Limb (tissue), 2 donors: ENCODE results near the gene LACTB.

ENCODE experiments used
- DNase-seq, 2 donors: peaks; one replicate each; pipeline ENCODE4 v3.0.0-alpha.2; 2016; ENCODE audit errors: extremely low spot score in 2 of 2

Gene LACTB, protein sequence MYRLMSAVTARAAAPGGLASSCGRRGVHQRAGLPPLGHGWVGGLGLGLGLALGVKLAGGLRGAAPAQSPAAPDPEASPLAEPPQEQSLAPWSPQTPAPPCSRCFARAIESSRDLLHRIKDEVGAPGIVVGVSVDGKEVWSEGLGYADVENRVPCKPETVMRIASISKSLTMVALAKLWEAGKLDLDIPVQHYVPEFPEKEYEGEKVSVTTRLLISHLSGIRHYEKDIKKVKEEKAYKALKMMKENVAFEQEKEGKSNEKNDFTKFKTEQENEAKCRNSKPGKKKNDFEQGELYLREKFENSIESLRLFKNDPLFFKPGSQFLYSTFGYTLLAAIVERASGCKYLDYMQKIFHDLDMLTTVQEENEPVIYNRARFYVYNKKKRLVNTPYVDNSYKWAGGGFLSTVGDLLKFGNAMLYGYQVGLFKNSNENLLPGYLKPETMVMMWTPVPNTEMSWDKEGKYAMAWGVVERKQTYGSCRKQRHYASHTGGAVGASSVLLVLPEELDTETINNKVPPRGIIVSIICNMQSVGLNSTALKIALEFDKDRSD

DNA sequence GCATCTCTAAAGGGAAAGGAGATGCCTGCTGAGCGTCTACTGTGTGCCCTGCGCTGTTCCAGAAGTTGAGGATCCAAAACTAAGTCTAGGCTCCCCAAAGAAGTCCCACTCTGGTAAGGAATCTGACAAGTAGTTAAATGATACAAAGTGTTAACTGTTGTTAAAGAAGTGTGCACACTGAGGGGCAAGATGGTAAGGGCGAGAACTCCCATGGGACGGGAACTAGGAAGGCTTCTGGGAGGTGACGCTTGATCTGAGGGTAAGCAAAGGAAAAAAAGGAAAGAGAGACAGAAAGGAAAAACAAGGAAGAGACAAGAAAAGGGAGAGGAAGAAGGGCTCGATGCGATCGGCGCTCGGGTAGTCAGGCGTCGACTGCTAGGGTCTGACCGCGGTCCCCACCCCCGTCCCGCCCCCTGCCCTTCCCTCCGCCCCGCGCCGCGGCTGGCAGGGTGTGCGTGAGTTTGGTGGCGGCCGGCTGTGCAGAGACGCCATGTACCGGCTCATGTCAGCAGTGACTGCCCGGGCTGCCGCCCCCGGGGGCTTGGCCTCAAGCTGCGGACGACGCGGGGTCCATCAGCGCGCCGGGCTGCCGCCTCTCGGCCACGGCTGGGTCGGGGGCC lies at the start of gene LACTB:
Gene LACTB (plus strand): TSS at position 480 of the 620 bp plus-strand sequence. CDS start 11 bp downstream, at position 491.
- peak; percentile 91 to 92 for DNase-seq

DNA sequence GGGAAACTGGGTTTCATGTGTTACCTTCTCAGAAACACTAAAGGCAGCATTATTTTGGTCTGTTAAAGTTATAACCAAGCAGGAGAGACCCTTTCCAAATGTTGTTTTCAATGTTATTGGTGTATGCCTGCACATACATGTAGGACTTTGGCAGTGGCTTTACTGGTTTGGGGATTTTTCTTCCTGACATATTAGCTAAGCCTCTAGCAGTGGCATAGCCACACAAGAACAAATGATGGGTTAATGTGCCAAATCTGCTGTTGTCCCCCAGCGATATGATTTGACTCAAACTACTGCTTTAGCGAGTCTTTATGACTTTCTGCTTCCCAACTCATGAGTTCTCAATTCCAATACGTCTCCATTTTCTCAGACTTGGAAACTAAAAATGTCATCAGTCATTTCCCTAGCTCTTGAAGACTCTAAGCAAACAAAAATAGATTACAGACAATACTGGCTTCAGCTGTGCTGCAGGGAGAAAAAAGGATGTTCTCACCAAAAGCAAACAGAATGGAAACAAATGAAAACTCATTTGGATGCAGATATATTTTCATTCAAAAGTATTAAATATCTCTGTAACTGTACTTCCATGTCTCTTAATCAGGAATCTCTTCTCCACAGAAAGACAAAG lies 49.5 kb upstream of the LACTB start:
- no peak for DNase-seq

DNA sequence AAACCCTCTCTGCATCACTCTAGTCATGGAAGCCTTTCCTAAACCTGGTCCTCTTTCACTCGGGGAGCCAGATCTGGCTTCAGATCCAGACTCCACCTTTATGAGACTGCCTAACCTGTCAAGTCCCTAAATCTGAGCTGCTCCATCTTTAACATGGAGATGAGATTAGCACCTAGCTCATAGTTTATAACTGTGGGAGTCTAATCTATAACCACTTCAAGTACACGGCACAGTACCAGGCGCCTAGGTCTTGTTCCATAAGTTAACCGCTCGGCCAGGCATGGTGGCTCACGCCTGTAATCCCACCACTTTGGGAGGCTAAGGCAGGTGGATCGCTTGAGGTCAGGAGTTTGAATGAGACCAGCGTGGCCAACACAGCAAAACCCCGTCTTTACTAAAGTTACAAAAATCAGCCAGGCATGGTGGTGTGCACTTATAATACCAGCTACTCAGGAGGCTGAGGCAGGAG lies 48.8 kb upstream of the LACTB start:
- no peak for DNase-seq

DNA sequence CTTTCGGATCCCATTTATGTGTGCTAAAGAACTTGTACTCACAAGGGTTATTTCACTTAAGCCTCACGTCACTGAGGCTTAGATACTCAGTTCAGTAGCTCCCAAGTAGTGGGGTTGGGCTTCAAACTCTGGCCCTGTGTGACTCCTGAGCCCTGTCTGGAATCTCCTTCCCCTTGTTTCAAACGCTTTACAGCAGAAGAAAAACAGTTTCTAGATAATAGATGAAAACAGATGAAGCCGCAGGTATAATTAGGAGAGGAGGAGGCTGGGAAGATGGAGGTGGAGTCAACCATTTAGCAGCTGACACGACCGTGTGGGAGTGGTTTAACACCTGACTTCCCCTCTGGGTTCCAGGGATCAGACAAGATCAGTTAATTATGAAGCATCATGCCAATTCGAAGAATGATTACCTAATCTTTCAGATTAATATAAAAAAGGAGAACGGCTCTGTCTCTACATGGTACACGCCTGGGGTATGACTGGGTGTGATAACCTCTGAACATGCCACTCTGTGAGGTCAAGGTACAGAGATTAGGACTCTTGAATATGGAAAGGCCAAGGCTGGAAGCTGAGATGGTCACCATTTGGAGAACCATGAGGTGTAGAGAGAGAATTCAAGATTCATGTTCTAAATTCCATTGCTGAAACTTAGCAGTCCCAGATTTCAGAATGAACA lies 48.0 kb upstream of the LACTB start:
- no peak for DNase-seq

DNA sequence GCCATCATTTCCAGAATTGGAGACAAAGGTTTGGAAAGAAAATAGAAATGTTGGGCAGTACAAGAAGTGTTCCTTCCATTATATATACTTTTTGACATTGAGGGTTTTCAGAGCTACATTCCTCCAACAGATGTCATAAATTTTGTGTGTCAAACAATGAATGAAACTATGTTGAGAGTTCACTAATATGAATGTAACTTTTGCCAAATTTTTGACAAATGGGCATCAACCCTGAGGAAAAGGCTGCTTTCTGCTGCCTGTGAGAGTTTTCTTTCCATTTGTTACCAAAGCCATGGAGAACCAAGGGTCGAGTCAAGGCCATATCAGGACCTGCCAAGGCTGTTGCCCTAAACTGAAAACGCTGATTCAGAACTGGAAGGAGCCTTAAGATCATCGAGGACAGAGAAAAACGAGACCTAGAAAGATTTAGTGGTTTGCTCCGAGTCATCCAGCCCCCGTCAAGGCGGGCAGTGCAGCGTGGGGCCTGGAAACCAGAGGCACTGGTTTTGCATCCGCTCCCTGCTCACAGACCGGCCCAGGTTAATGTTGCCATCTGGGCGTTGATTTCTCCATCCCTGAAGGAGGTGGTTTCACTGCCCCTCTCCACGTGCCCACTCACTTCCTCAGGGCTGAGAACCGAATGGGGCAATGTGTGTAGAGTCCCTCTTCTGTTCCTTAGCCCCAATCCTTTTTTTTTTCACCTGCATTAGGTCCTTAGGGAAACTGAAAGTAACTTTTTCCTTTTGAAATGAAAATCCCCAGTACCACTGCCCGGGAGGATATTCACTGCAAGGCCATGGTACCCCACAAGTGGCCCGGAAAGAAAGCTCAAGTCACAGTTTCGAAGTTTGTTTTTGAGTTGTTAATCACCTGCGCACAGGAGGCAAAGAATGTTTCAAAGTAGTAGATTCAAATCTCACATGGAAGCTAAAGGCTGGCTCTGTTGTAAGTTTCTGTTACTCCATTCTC lies 46.4 kb upstream of the LACTB start:
- DNase-seq = no peak

DNA sequence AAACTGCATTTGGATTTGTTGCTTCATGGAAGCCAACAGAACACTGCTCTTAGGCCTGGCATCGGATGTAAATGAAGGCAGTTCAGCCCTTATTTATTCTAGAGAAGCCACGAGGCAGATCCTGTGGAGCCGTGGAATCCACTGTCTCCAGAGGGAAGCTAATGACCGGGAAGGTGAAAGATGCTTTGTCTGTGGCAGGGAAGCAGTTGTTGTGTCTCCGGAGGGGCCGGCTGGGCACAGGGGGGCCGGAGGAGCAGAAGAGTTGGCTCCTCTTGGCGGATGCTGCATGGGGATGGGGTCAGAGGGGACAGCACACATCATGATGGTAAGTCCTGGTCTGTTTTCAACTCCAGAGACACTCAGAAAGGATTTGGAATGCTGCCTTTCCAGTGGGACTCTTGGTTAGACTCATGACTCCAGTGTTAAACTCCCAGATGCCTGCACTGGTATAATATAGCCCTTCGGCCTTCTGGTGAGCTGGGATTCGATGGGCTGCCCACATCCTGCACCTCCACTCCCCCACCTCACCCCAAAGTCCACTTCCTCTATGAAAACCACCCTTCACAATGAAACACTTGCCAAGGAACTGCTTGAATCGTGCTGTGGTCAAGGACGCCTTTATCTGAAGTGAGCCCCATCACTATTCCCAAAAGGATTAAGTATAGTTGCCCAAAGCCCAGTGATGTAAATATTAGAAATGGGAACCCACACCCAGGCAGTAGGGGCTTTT lies 45.5 kb upstream of the LACTB start:
- DNase-seq = no peak

DNA sequence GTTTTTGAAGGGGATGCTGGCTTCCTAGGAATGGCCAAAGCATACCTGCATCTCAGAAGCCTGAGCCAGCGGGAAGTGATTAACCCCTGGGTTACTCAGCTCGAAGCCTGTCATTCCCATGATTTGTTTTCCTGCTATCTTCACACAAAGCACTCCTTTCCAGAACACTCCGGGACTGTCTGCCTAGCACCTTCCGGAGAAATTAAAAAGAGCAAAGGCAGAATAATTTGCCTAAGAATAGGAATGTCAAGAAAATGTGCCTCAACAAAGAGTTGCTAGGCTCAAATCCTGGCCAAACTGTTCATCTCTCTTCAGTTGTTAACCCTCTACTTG lies 45.0 kb upstream of the LACTB start:
- no peak for DNase-seq

DNA sequence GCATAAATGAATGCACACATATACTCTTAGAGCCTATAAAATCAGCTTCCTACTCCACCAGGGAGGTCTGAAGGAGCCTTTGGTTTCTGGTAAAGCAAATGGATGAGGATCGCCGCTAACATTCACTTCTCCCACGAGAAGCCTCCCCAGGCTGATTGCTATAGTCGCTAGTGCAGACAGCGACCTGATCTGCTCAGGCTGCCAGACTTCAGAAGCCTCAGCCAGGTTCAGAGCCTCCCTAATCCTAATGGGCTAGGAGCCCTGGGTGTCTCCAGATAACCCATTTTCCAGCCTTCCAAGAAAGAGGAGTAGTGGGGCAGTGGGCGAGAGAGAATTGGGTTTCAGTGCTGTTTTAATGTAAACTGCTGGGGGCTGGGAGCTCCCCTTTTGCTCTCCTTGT lies 43.7 kb upstream of the LACTB start:
- DNase-seq = no peak

DNA sequence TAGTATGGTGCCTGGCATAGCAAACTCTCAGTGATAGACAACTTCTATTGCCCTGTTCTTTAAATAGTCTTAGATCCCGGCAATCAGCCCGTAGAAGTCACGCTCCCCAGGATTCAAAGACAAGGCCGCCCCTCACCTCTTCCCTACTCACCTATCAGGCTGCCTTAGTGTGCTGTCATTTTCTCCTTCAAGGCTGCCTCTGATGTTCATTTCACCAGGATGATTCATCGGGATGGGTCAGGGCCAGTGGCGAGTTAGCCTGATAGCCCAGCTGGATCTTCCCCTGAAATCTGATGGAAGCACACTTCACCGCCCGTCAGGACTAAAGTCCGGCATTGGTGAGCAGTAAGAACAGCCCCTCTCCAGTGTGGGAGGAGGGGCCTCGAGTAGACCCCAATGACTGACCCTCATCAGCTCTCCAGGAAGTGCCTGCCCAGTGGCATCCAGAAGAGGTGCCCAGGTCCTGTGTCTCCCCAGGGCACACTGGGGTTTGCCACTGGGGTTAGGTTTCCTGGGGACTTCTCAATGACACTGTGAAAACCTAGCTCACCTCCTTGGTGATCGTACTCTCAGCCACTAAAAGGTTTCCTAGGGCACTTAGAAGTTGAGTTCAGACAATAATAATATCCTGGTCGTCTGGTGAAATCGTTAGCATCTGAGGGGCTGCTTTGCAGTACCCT lies 41.6 kb upstream of the LACTB start:
- no peak for DNase-seq

DNA sequence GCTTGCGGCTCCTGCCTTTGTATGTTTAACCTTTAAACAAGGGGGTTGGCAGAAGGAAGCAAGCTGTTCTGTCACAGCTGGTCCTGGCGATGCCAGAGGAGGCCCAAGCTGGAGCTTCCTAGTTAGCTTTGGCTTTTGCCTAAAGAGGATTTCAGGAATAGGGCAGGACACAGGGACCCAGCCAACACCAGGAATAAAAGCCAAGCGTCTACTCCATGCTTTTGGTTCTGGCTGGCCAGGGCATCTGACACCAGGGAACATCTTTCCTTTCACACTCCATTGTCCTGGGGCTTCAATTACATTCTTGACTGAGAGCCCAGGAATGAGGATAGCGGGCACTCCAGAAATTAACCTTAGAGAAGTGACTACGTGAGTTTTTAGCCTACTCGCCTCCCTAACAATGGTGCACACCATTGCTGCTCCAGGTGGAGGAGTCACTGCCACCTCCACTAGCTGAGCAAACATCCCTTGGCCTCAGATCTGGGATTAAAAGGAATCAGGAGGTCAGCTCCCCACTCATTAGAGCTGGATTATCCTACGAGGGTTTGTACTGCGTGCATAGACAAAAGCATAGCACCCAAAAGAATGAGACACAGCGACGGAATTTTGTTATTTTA lies 40.9 kb upstream of the LACTB start:
- DNase-seq = no peak

DNA sequence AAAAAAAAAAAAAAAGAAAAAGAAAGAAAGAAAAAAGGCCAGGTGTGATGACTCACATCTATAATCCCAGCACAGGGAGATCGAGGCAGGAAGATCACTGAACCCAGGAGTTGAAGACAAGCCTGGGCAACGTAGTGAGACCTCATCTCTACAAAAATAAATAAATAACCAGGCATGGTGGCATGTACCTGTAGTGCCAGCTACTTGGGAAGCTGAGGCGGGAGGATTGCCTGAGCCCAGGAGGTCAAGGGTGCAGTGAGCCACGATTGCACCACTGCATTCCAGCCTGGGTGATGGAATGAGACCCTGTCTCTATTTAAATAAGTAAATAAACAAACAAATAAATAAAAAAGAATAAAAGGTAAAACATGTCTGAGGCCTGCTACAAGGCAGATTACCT lies 39.3 kb upstream of the LACTB start:
- no peak for DNase-seq

DNA sequence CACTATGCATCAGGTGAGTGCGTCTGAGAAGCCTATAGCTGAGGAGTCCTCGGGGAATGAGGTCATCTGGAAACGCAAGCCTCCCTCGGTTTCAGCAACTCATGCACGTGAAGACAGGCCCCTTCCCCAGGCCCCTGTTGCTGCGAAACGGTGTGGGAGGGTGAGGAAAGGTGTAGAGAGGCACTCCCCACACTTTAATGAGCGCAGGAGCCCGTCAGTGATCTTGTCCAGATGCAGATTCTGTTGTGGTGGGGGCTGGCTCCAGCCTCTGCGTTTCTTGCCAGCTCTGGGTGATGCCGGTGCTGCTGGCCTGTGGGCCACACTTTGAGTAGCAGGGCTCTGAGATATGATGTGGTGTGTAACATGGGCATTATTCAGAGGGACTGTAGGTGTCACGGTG lies 38.6 kb upstream of the LACTB start:
- no peak for DNase-seq

DNA sequence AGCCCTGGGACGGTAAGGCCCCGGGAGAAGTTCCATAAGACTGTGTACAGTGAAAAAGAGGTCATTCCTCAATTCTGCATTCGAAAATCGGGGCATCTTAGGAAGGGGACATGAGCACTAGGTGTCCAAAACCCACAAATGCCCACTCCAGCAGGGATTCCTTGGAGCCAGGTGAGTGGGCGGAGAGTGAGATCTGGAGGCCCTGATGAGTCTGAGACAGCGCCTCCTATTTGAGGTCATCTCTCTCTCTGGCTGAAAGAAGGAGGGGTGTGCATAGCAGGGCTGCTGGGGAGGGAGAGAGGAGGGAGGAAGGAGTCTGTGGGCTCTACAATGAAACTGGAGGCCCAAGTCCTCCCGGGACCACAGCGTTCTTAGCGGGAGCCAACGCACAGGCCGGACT lies 38.1 kb upstream of the LACTB start:
- DNase-seq = no peak

DNA sequence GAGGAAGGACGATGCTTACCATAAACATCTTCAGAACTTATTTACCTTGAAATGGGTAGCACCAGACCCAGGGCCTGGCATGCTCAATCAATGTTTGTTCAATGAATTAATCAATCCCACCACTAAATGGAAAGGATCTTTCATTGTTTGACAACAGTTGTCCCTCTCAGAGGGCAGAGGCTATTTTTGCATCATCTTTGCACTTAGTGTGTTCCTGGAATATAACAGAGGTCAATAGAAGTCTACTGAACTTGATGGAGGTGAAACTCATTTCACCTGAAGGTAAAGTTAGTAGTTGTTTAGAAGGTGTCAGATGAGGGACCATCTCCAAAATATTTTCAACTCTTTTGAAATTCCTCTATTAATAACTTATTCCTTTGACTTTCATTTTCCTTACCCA lies 36.9 kb upstream of the LACTB start:
- no peak for DNase-seq

DNA sequence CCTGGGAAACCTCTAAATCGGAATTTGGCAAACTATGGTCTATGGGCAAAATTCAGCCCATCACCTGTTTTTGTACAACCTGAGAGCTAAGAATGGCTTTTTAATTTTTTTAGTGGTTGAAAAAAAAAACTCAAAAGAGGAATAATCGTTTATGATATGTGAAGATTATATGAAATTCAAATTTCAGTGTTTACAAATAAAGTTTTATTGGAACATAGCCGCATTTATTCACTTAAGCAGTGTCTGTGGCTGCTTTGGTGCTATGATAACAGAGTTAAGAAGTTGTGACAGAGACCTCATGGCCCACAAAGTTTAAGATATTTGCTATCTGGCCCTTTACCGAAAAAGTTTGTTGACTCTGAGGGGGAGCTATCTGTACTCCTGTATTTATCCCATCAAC lies 36.4 kb upstream of the LACTB start:
- DNase-seq = no peak

DNA sequence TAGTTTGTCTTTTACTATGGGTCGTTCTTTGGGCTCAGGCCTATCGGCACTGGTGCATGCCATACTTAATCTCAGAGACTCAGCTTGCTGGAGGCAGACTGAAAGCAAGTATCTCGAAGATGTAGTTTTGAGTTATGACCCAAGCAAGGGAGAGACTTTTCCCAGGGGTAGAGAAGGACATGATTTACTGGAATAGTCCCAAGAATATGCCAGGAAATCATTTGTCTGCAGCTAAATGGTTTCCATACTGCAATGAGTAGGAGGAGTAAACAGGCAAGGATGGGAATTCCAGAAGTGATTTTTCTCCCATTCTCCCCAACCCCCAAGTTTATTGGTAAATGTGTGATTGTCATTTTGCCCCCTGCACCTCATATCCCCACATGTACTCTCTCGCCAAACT lies 35.4 kb upstream of the LACTB start:
- no peak for DNase-seq

DNA sequence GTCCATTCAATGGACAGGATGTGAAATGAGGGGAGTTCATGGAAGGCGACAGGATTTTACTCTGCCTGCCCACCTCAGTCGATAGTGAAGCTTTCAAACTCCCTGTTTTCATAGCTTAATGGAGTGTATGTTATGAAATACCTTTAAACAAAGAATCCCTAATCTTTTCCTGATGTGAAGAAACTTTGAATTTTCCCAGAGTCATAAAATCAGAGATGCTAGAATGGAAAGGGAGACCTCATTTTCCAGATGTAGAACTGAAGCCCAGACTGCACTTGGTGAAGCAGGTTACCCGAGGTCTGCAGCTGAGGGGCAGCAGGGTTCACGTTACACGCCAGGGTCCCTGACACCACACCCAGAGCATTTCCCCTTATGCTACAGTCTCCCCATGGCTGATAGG lies 34.7 kb upstream of the LACTB start:
- DNase-seq = no peak

DNA sequence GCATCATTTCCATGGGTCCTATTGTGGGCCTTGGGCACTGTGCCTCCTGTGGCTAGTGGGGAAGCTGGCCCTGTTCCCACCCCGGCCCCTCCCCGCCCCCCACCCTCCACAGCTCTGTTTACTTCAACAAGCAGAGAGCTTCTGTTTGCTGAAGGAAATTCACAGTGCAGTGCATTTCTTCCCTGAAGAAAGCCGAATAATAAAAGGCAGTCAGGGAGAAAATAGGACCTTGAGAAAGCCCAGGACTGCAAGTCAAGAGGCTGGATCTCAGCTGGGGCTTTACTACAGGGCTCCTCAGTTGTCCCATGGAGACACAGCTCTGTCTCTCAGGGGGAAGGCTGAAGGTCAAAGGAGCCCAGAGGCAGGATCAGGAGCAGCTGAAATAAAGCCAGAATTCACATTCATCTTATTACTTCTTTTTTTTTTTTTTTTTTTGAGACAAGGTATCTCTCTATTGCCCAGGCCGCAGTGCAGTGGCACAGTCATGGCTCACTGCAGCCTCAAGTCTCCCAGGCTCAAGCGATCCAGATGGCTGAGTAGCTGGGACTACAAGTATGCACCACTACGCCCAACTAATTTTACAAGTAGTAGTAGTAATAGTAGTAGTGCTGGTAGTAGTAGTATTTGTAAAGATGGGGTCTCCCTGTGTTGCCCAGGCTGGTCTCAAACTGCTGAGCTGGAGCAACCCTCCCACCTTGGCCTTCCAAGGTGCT lies 33.0 kb upstream of the LACTB start:
- no peak for DNase-seq
